Dermis microvascular lymphatic vessel endothelial cell (primary cell): ENCODE data around the gene IMP3. TPM values are rescaled to one million over a fixed set of nuclear protein-coding genes. Genes with fewer than 3 reads are reported as not detected.
"Not testable (repeated sequence)": the region's sequence is repeated elsewhere in the genome, so short reads cannot be mapped to it uniquely, and the experiment has no call there.

Source experiments
- DNase-seq, 2 donors: peaks; one replicate each; pipeline versions ENCODE4 v3.0.0 to v3.0.0-alpha.2; 2010; ENCODE audit warnings: low read depth in 2 of 2
- total RNA-seq: library from RNA; depleted of rRNA; stranded (reverse); fragments of >200 nt; gene quantifications from 2 replicates; pipeline ENCODE4 v1.2.1, GENCODE V29; 2014

IMP3 gene
- total RNA-seq, 1 donor from 2014 or later: 61.1 TPM

GRCh38 chr15:75650908-75651809, 11.1 kb upstream of the IMP3 start:
- peak; percentile 84 to 85 for DNase-seq

DNA sequence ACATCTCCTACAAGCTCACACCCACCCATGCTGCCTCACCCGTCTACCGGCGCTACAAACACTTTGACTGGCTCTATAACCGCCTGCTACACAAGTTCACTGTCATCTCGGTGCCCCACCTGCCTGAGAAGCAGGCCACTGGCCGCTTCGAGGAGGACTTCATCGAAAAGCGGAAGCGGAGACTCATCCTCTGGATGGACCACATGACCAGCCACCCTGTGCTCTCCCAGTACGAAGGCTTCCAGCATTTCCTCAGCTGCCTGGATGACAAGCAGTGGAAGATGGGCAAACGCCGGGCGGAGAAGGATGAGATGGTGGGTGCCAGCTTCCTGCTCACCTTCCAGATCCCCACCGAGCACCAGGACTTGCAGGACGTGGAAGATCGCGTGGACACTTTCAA, 9.8 kb upstream of the IMP3 start:
- DNase-seq: no peak

DNA sequence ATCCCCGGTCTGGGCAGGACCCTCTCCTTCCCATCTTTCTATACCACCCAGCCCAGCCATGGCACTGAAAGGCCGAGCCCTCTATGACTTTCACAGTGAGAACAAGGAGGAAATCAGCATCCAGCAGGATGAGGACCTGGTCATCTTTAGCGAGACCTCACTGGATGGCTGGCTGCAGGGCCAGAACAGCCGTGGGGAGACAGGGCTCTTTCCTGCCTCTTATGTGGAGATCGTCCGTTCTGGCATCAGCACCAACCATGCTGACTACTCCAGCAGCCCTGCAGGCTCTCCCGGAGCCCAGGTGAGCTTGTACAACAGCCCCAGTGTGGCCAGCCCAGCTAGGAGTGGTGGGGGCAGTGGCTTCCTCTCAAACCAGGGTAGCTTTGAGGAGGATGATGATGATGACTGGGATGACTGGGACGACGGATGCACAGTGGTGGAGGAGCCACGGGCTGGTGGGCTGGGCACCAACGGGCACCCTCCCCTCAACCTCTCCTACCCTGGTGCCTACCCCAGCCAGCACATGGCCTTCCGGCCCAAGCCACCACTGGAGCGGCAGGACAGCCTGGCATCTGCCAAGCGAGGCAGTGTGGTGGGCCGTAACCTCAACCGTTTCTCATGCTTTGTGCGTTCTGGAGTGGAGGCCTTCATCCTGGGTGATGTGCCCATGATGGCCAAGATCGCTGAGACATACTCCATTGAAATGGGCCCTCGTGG, 9.2 kb upstream of the IMP3 start:
- no peak for DNase-seq

DNA sequence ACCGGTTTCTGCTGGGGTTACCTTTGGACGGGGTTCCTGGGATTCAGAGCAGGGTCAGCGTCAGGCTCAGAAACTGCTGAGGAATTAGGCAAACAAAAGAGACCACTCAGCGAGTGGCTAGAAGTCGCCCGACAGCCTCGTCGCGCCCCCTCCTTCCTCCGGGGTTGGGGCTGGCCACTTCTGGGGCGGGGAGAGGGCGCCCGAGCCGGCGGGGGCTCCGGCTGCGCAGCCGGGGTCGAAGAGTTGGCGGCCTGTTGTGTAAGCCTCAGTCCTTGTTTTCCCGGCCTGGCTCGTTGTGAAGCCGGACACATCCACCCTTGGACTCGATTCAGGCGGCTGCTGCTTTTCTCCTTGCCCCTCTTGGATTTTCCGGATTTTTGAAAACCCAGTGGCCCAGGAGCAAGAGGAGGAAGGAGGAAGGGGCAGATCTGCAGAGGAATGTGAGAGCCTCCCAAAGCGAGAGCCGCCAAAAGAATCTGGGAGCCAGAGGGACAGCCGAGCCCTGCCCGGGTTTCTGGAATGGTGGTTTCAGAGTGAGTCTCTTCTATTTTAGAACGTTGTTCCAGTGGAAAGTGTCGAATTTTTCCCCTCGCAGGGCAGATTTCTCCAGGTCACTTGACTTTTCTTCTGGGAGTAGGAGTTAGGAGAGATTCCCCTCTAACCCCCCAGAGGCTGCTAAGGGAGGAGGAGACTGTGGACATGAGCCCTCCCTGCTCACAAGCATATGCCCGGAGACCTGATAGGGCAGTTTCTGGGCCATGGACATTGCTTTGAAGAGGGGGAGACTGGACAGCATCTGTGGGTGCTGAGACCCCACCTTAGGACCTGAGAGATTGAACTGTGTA, 8.4 kb upstream of the IMP3 start:
- DNase-seq: peak in 1 of 2 donors; percentile 47

- DNase-seq: peak; percentile 75 to 80
Measured at GRCh38 chr15:75647370-75648155, 7.5 kb upstream of the IMP3 start, which contains the start of gene SNX33. Gene SNX33 (plus strand): TSS chr15:75647912. CDS start chr15:75649103, 1,191 bp downstream.

DNA sequence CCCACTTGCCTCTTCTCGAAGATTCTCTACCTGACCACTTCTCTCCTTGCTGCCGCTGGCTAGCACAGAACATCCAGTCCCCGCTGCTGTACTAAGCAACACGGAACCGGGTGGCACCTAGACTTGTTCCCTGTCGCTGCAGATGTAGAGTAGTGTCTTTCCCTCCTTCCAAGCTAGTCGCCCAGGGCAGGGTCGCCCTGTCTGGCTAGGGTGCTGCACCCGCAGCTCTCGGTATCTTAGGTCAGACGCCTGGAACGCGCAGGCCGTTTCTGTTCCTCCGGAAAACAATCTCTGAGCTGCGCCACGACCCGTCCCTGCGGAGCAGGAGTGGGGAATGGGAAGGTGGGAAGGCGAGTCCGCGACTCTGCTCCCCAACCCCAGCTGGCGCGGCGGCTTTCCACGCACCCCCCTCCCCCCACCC, 6.9 kb upstream of the IMP3 start:
- no peak for DNase-seq

DNA sequence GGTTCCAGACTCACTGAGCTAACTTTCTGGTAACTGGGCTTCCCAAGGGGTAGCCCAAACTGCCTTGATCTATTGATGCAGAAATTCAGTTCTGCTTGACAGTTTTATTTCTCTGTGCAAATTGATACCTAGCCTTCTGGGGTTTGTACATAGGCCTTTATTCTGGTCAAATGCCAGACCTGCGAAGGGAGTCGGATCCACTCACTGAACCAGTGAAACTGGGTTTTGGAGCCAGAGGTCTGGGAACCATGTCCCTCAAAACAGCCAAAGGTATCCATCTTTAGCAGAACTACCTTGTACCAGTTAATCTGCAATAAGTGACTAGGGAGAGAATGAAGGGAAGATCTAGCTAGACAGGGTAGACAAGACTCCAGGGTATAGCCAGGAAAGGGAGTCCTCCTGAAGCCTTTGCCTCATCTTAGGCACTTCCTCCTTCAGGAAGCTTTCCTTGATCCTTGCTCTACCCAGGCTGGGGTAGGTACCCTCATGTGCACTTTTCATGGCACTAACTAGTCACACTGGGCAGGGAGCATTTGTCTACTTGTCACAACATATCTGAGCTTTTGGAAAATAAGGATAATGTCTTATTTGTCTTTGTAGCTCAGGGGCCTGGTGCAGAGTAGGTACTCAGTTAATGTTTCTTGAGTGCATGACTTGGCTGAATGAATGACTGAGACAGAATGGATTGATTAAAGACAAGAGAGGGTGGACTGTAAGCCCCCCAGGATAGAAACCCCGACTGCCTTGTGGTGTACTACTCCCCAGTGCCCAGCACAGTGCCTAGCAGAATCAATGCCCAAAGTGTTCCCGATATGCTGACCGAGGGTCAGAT, 6.3 kb upstream of the IMP3 start:
- DNase-seq: no peak

- no peak for DNase-seq
Measured at GRCh38 chr15:75644376-75644775, 4.4 kb upstream of the IMP3 start.

GRCh38 chr15:75641603-75642002, 1.6 kb upstream of the IMP3 start:
- no peak for DNase-seq

- DNase-seq: no peak
Measured at GRCh38 chr15:75641179-75641503, 1.1 kb upstream of the IMP3 start.

GRCh38 chr15:75640483-75641178, 607 bp upstream of the IMP3 start:
- peak; percentile 59 to 79 for DNase-seq

GRCh38 chr15:75639191-75639708, 774 bp downstream of the IMP3 start:
- DNase-seq: peak in 1 of 2 donors; percentile 53

DNA sequence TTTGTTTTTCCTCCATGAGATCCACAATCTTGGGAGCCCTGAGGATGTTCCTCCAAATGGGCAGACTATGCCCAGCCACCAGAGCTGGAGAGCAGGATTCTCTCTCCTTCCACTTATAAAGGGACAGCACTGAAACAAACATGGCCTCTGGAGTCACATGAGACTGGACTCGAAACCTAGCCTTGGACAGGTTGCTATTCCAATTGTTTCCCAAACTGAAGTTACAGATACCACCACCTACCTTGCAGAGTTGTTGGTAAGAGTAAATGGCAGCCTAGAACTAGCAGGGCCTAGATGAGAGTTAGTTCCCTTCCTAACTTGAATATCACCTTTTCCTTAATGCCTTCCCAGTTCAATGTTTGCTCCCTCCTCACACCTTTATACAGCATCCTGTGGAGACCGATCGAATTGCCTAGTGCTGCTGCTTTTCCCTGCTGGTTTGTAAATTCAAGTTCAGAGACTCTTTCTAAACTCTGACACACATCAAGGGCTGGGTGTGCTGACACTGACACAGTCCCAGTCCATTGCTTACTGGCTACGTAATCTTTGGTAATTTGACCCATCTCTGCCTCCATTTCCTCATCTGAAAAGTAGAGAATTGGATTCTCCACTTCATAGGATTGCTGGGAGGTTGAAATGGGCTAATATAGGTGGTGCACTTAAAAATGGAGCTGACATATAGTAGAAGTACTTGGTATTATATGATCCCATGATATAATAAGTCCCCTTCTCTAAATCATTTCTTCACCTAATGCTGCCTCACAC, 2.6 kb downstream of the IMP3 start:
- no peak for DNase-seq

- DNase-seq: no peak
Measured at GRCh38 chr15:75636026-75636425, 4.0 kb downstream of the IMP3 start.

DNA sequence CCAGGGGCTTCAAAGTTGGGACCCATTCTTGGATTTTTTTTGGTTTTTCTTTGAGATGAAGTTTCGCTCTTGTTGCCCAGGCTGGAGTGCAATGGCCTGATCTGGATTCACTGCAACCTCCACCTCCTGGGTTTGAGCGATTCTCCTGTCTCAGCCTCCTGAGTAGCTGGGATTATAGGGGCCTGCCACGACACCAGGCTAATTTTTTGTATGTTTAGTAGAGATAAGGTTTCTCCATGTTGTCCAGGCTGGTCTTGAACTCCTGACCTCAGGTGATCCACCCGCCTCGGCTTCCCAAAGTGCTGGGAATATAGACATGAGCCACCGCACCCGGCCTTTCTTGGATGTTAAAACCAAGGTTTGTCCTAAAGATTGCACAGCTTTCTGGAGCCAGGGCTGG, 6.1 kb downstream of the IMP3 start:
- DNase-seq: not testable (repeated sequence)

GRCh38 chr15:75631935-75632334, 8.1 kb downstream of the IMP3 start:
- DNase-seq: no peak

- DNase-seq: peak; percentile 88 to 93
Measured at GRCh38 chr15:75625542-75626347, 14.3 kb downstream of the IMP3 start, which contains the start of gene SNUPN. Gene SNUPN (minus strand): TSS chr15:75625725. CDS start chr15:75621051, 4,674 bp downstream.
